Measurements from ENCODE around the gene RPS6KA1.

Gene RPS6KA1

GRCh38 chr1:26533951-26534509 is 4.5 kb downstream of the RPS6KA1 start:
- no peaks in the 10 kb centered on the region for H3K27me3 ChIP-seq (ENCODE audit: insufficient read depth, poor library complexity, severe bottlenecking)
- no peak overlapping the region for H3K4me3 ChIP-seq (replicated peaks; ENCODE audit: insufficient read depth, low read length)
- TF ChIP-seq SPI1 (IDR thresholded peaks at IDR 0.05; ENCODE audit: borderline replicate concordance, low read depth) (no peak), REST (IDR thresholded peaks at IDR 0.05; ENCODE audit: insufficient replicate concordance, low read depth) (no peak), POLR2AphosphoS5 (IDR thresholded peaks at IDR 0.05; ENCODE audit: low read depth) (no peak), CTCF (IDR thresholded peaks at IDR 0.05; ENCODE audit: insufficient read depth, low read length) (no peak), GABPA (IDR thresholded peaks at IDR 0.05; ENCODE audit: low read depth) (no peak)
- no peak for DNase-seq (ENCODE audit: low read depth in 1 of 2, low spot score in 1 of 2)
- H3K27ac ChIP-seq (replicated peaks): no peak overlapping the region

- no peaks in the 10 kb centered on the region for H3K27me3 ChIP-seq (ENCODE audit: insufficient read depth, poor library complexity, severe bottlenecking)
- no peak for DNase-seq (ENCODE audit: low read depth in 1 of 2, low spot score in 1 of 2)
- no peak overlapping the region for H3K27ac ChIP-seq (replicated peaks)
- TF ChIP-seq POLR2AphosphoS5 (IDR thresholded peaks at IDR 0.05; ENCODE audit: low read depth) (no peak), GABPA (IDR thresholded peaks at IDR 0.05; ENCODE audit: low read depth) (no peak), CTCF (IDR thresholded peaks at IDR 0.05; ENCODE audit: insufficient read depth, low read length) (no peak), REST (IDR thresholded peaks at IDR 0.05; ENCODE audit: insufficient replicate concordance, low read depth) (no peak), SPI1 (IDR thresholded peaks at IDR 0.05; ENCODE audit: borderline replicate concordance, low read depth) (no peak)
- no peak overlapping the region for H3K4me3 ChIP-seq (replicated peaks; ENCODE audit: insufficient read depth, low read length)
These were observed 5.6 kb downstream of the RPS6KA1 start for GRCh38 chr1:26535201-26535600.

- no peak for DNase-seq (ENCODE audit: low read depth in 1 of 2, low spot score in 1 of 2)
- Histone ChIP-seq H3K27me3 (ENCODE audit: insufficient read depth, poor library complexity, severe bottlenecking) (no peaks in the 10 kb centered on the region), H3K4me3 (replicated peaks; ENCODE audit: insufficient read depth, low read length) (no peak overlapping the region), H3K27ac (replicated peaks) (no peak overlapping the region)
- TF ChIP-seq POLR2AphosphoS5 (IDR thresholded peaks at IDR 0.05; ENCODE audit: low read depth) (no peak), CTCF (IDR thresholded peaks at IDR 0.05; ENCODE audit: insufficient read depth, low read length) (no peak), GABPA (IDR thresholded peaks at IDR 0.05; ENCODE audit: low read depth) (no peak), REST (IDR thresholded peaks at IDR 0.05; ENCODE audit: insufficient replicate concordance, low read depth) (no peak), SPI1 (IDR thresholded peaks at IDR 0.05; ENCODE audit: borderline replicate concordance, low read depth) (no peak)
These were observed 6.5 kb downstream of the RPS6KA1 start for GRCh38 chr1:26536081-26536480.

Measured in HL-60 (cell line).